NCI-H226 (cell line): Measurements from ENCODE around the gene CAVIN2.
A peak's percentile ranks its signal among the peaks of the same experiment; 100 is the strongest.

ENCODE experiments used
- DNase-seq: peaks from one replicate; pipeline ENCODE4 v3.0.0-alpha.2; 2015

The CAVIN2 gene

GRCh38 chr2:191863988-191864387 lies 17.1 kb upstream of the CAVIN2 start:
- DNase-seq = peak; percentile 65

GRCh38 chr2:191862156-191862775 lies 15.4 kb upstream of the CAVIN2 start:
- peak; percentile 43 for DNase-seq

GRCh38 chr2:191860760-191861466 lies 14.0 kb upstream of the CAVIN2 start:
- no peak for DNase-seq

- DNase-seq = no peak
These were observed 12.8 kb upstream of the CAVIN2 start for GRCh38 chr2:191859681-191860080.

- no peak for DNase-seq
These were observed 11.0 kb upstream of the CAVIN2 start for GRCh38 chr2:191857886-191858285.

- peak; percentile 45 for DNase-seq
These were observed 10.4 kb upstream of the CAVIN2 start for GRCh38 chr2:191857259-191857805.

GRCh38 chr2:191856111-191856876 lies 9.4 kb upstream of the CAVIN2 start:
- no peak for DNase-seq

- no peak for DNase-seq
These were observed 8.5 kb upstream of the CAVIN2 start for GRCh38 chr2:191855382-191855781.

- peak; percentile 88 for DNase-seq
These were observed 7.8 kb upstream of the CAVIN2 start for GRCh38 chr2:191854382-191855372.

GRCh38 chr2:191853843-191854242 lies 7.0 kb upstream of the CAVIN2 start:
- no peak for DNase-seq

GRCh38 chr2:191851158-191851557 lies 4.3 kb upstream of the CAVIN2 start:
- no peak for DNase-seq

GRCh38 chr2:191848771-191849767 lies 2.2 kb upstream of the CAVIN2 start:
- DNase-seq = no peak

GRCh38 chr2:191847764-191848163 lies 876 bp upstream of the CAVIN2 start:
- no peak for DNase-seq

- DNase-seq = no peak
These were observed 893 bp downstream of the CAVIN2 start for GRCh38 chr2:191845876-191846514.

GRCh38 chr2:191845248-191845715 lies 1.6 kb downstream of the CAVIN2 start:
- DNase-seq = no peak

- DNase-seq = no peak
These were observed 2.2 kb downstream of the CAVIN2 start for GRCh38 chr2:191844706-191845105.

- no peak for DNase-seq
These were observed 6.0 kb downstream of the CAVIN2 start for GRCh38 chr2:191840921-191841320.

GRCh38 chr2:191839918-191840804 lies 6.7 kb downstream of the CAVIN2 start:
- no peak for DNase-seq

GRCh38 chr2:191838526-191838925 lies 8.4 kb downstream of the CAVIN2 start:
- no peak for DNase-seq
